ENCODE results near the gene RNMT.

- TF ChIP-seq CTCF (conservative IDR thresholded peaks at IDR 0.05; ENCODE audit: low read length) (no peak), EZH2phosphoT487 (IDR thresholded peaks at IDR 0.05; ENCODE audit: borderline replicate concordance, low read depth, low read length) (no peak)
Measured at GRCh38 chr18:13696961-13697360, 29.5 kb upstream of the RNMT start.
